Lower lobe of right lung (tissue), 2 donors: Measurements from ENCODE around the gene BBC3. TPM values are rescaled to one million over a fixed set of nuclear protein-coding genes. Genes with fewer than 3 reads are reported as not detected.

Source experiments
- ATAC-seq, 2 donors: fragments of 200-7000 bp; cut with Tn5 transposase; one replicate each; pipeline ENCODE4 v1.9.1; 2020 to 2022; ENCODE audit warnings: mild to moderate bottlenecking in 2 of 2, moderate library complexity in 2 of 2
- DNase-seq: peaks from one replicate; pipeline ENCODE4 v3.0.0-alpha.2; 2020
- H3K27ac ChIP-seq: fragments of 200-600 bp; one replicate; pipeline ENCODE4 v1.8.0; 2022
- H3K27me3 ChIP-seq: fragments of 200-600 bp; one replicate; pipeline ENCODE4 v1.8.0; 2022; ENCODE audit warnings: low read depth
- H3K36me3 ChIP-seq: fragments of 200-600 bp; one replicate; pipeline ENCODE4 v1.8.0; 2022; ENCODE audit warnings: mild to moderate bottlenecking
- H3K4me1 ChIP-seq: fragments of 200-600 bp; one replicate; pipeline ENCODE4 v1.8.0; 2022
- H3K4me3 ChIP-seq: fragments of 200-600 bp; one replicate; pipeline ENCODE4 v1.8.0; 2022; ENCODE audit warnings: mild to moderate bottlenecking
- H3K9me3 ChIP-seq: fragments of 200-600 bp; one replicate; pipeline ENCODE4 v1.8.0; 2022
- CTCF ChIP-seq: fragments of 200-600 bp; IDR thresholded peaks from one replicate; pipeline ENCODE4 v1.8.0; 2022; ENCODE audit warnings: antibody characterized with exemption, mild to moderate bottlenecking
- intact Hi-C: fragments of 100-400 bp; cut with DNase I; formaldehyde crosslinking; loops from one replicate; pipeline ENCODE4 v1.11.0; 2022
- total RNA-seq: library from RNA; stranded (reverse); fragmentation: NEBNext Ultra II Directional; extraction: Animal tissue kit (Norgen Biotek cat#: 25700); gene quantifications from one replicate; pipeline ENCODE4 v1.2.1, GENCODE V29; 2021
- donor health status: DM: no; HTN: yes; CAD: no; lungs with severe emphysema.

BBC3 gene
- total RNA-seq, 1 donor from 2014 or later: 18.5 TPM

- no peaks in the 10 kb centered on the region for H3K9me3 ChIP-seq
- TF ChIP-seq CTCF: no peak
- H3K27me3 ChIP-seq: no peaks in the 10 kb centered on the region
- peaks cover 26% of the 10 kb centered on the region for H3K4me1 ChIP-seq
- peaks cover 20% of the 10 kb centered on the region for H3K36me3 ChIP-seq
- ATAC-seq: peak; percentile 93 to 95
- DNase-seq: peak; percentile 99
- peak within 1 kb of the TSS; percentile 99 for H3K27ac ChIP-seq
- peak within 1 kb of the TSS; percentile 95 for H3K4me3 ChIP-seq
- intact Hi-C loops: no loop called here
These were observed 43.3 kb upstream of the BBC3 start, which contains the start of gene INAFM1 for GRCh38 chr19:47274071-47274890. TSS of gene INAFM1 (plus strand) at chr19:47274885. CDS start at chr19:47274920, 35 bp downstream.

- peaks cover 26% of the 10 kb centered on the region for H3K4me1 ChIP-seq
- no peaks in the 10 kb centered on the region for H3K27me3 ChIP-seq
- ATAC-seq (peak; percentile 90 to 91), DNase-seq (peak; percentile 95)
- no peaks in the 10 kb centered on the region for H3K9me3 ChIP-seq
- intact Hi-C loops: no loop called here
- peak overlapping the region; percentile 99 for H3K27ac ChIP-seq
- peaks cover 25% of the 10 kb centered on the region for H3K36me3 ChIP-seq
- TF ChIP-seq CTCF: no peak
- H3K4me3 ChIP-seq: peak overlapping the region; percentile 95
These were observed 42.5 kb upstream of the BBC3 start for GRCh38 chr19:47273313-47274070.

DNA sequence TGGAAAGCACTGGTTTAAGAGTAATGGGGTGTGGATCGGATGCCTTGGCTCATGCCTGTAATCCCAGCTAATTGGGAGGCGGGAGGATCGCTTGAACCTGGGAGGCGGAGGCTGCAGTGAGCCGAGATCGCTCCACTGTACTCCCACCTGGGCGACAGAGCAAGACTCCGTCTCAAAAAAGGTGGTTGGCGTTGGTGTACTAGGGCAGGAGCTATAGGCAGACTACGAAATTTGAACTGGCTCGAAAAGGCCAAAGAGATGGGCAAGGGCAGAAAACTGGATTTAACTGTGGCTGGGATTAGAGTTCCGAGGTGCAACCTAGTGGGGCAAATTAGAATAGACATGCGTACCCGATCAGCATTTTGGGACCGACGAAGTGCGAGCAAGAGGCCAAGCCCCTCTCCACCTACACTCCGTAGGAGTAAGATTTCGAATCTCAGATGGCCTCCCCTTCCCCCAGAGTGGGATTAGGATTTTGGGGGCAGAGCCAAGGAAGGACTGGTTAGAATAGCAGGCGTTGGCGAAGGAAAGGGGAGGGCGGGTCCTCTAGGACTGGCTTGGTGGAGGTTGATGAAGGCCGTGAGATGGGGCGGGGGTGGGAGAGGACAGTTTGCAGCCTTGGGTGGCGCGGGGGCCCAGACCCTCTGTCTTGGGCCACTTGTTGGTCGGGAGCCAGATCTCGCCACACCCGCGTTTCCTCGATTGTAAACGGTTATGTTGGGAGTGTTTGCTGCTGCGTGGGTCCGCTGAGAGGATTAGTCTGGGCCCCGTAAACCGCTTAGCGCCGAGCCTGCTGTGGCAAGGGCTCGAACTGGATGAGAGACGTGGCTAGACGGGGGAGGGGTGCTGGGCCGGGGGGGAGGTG lies 41.7 kb upstream of the BBC3 start:
- no peaks in the 10 kb centered on the region for H3K9me3 ChIP-seq
- H3K4me1 ChIP-seq: peaks cover 26% of the 10 kb centered on the region
- peaks cover 33% of the 10 kb centered on the region for H3K36me3 ChIP-seq
- ATAC-seq (no peak), DNase-seq (peak; percentile 63)
- H3K27me3 ChIP-seq: no peaks in the 10 kb centered on the region
- TF ChIP-seq CTCF: no peak
- peak overlapping the region; percentile 99 for H3K27ac ChIP-seq
- intact Hi-C loops: no loop called here
- H3K4me3 ChIP-seq: peak overlapping the region; percentile 95

DNA sequence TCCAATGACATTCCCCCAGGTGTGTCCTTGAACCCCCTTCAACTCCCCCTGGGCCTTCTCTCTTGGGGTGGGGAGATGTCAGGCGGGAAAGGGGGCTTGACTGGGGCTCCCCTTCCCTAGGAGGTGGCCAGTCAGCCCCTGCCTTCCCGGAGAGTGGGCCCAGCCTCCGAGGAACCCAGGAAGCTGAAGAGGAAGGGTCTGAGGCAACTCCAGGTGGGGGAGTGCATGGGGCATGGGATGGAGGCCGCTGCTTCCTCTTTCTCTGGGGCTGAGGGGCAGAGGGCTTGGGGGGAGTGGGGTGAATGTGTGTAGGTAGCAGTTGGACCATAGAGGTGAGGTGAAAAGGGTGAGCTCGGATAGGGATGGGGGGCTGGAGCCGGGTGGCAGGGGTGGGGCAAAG lies 41.0 kb upstream of the BBC3 start:
- intact Hi-C loops: no loop called here
- peaks cover 26% of the 10 kb centered on the region for H3K4me1 ChIP-seq
- no peak overlapping the region for H3K4me3 ChIP-seq
- TF ChIP-seq CTCF: no peak
- no peak overlapping the region for H3K27ac ChIP-seq
- no peaks in the 10 kb centered on the region for H3K9me3 ChIP-seq
- no peaks in the 10 kb centered on the region for H3K27me3 ChIP-seq
- DNase-seq (no peak), ATAC-seq (no peak)
- H3K36me3 ChIP-seq: peaks cover 40% of the 10 kb centered on the region

DNA sequence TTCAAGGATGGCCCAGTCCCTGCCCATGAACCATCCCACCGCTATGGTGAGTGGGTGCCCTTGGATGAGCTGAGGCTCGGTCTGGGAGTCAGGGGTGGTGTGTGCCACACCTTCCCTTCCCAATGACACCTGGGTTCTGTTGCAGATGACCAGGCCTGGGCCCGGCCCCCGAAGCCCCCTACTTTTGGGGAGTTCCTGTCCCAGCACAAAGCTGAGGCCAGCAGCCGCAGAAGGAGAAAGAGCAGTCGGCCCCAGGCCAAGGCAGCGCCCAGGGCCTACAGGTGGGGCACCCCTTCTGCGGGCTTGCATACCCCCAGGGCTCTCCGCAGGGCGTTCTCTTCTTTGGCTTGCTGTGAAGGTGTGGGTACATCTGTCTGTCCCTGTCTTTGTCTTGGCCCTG lies 39.4 kb upstream of the BBC3 start:
- intact Hi-C loops: no loop called here
- DNase-seq: no peak

More for the DNA sequence above, 39.4 kb upstream of the BBC3 start:
- H3K27ac ChIP-seq: no peak overlapping the region
- no peak overlapping the region for H3K4me3 ChIP-seq
- no peak for ATAC-seq
- H3K9me3 ChIP-seq: no peaks in the 10 kb centered on the region
- H3K4me1 ChIP-seq: peaks cover 14% of the 10 kb centered on the region
- TF ChIP-seq CTCF: no peak
- H3K36me3 ChIP-seq: peaks cover 55% of the 10 kb centered on the region
- no peaks in the 10 kb centered on the region for H3K27me3 ChIP-seq
